ENCODE data around the gene TMPRSS6.

- TF ChIP-seq, protein P1, sequence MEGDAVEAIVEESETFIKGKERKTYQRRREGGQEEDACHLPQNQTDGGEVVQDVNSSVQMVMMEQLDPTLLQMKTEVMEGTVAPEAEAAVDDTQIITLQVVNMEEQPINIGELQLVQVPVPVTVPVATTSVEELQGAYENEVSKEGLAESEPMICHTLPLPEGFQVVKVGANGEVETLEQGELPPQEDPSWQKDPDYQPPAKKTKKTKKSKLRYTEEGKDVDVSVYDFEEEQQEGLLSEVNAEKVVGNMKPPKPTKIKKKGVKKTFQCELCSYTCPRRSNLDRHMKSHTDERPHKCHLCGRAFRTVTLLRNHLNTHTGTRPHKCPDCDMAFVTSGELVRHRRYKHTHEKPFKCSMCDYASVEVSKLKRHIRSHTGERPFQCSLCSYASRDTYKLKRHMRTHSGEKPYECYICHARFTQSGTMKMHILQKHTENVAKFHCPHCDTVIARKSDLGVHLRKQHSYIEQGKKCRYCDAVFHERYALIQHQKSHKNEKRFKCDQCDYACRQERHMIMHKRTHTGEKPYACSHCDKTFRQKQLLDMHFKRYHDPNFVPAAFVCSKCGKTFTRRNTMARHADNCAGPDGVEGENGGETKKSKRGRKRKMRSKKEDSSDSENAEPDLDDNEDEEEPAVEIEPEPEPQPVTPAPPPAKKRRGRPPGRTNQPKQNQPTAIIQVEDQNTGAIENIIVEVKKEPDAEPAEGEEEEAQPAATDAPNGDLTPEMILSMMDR (IDR thresholded peaks at IDR 0.05): no peak
- TF ChIP-seq EZH2 (IDR thresholded peaks at IDR 0.05; ENCODE audit: borderline replicate concordance, insufficient read depth, low read depth, low read length, poor library complexity, severe bottlenecking): no peak
Measured at GRCh38 chr22:37064553-37064952, 45.0 kb downstream of the TMPRSS6 start.
